Smooth muscle cell (in vitro differentiated cells): ENCODE data around the gene SPTB. TPM values are rescaled to one million over a fixed set of nuclear protein-coding genes. Genes with fewer than 3 reads are reported as not detected.

Source experiments
- DNase-seq: peaks from one replicate; lab custom pipeline; 2025; ENCODE audit not compliant: unreplicated experiment; lab: John Stamatoyannopoulos, UW
- H2AFZ ChIP-seq: fragments of 200-600 bp; sonication (generic); 2 replicates; pipeline ENCODE4 v1.6.0; 2016; ENCODE audit warnings: antibody characterized with exemption, low read depth, mild to moderate bottlenecking
- H3F3A ChIP-seq: fragments of 200-600 bp; sonication (generic); 2 replicates; pipeline ENCODE4 v1.6.0; 2017; ENCODE audit warnings: antibody characterized with exemption, low read depth
- H3K27ac ChIP-seq: fragments of 200-600 bp; sonication (generic); 2 replicates; pipeline ENCODE4 v1.5.1; 2016; ENCODE audit warnings: low read depth, mild to moderate bottlenecking
- H3K27me3 ChIP-seq: fragments of 200-600 bp; sonication (generic); 2 replicates; pipeline ENCODE4 v1.6.1; 2016; ENCODE audit warnings: low read depth, mild to moderate bottlenecking
- H3K36me3 ChIP-seq: fragments of 200-600 bp; sonication (generic); 2 replicates; pipeline ENCODE4 v1.5.1; 2016; ENCODE audit warnings: low read depth
- H3K4me1 ChIP-seq: fragments of 200-600 bp; sonication (generic); 2 replicates; pipeline ENCODE4 v1.5.1; 2016; ENCODE audit warnings: low read depth
- H3K4me2 ChIP-seq: fragments of 200-600 bp; sonication (generic); 2 replicates; pipeline ENCODE4 v1.6.0; 2016; ENCODE audit warnings: mild to moderate bottlenecking
- H3K4me3 ChIP-seq: fragments of 200-600 bp; sonication (generic); 2 replicates; pipeline ENCODE4 v1.5.1; 2016; ENCODE audit warnings: mild to moderate bottlenecking
- H3K79me2 ChIP-seq: fragments of 200-600 bp; sonication (generic); 2 replicates; pipeline ENCODE4 v1.6.0; 2016; ENCODE audit warnings: low read depth, mild to moderate bottlenecking
- H3K9ac ChIP-seq: fragments of 200-600 bp; sonication (generic); 2 replicates; pipeline ENCODE4 v1.6.0; 2016; ENCODE audit warnings: low read depth
- H3K9me3 ChIP-seq: fragments of 200-600 bp; sonication (generic); replicated peaks from 2 replicates; pipeline ENCODE4 v1.5.1; 2016; ENCODE audit warnings: low read depth
- H4K20me1 ChIP-seq: fragments of 200-600 bp; sonication (generic); 2 replicates; pipeline ENCODE4 v1.6.0; 2016; ENCODE audit warnings: low read depth
- CTCF ChIP-seq: fragments of 200-600 bp; sonication (generic); IDR thresholded peaks from 2 replicates; pipeline ENCODE4 v1.5.1; 2017; ENCODE audit warnings: borderline replicate concordance, mild to moderate bottlenecking, antibody characterized with exemption; ENCODE audit not compliant: insufficient read depth, poor library complexity, severe bottlenecking
- WGBS: methylation state at CpG from one replicate; pipeline ENCODE4 v1.1.7; 2016; ENCODE audit warnings: low lambda C conversion rate; 5-methylcytosine and 5-hydroxymethylcytosine counted together
- polyA plus RNA-seq: library from polyadenylated mRNA; unstranded; fragments of >200 nt; fragmentation: Nextera tagmentation; extraction: Ambion mirVana; gene quantifications from 2 replicates; pipeline ENCODE4 v1.2.1, GENCODE V29; 2016
- total RNA-seq: library from RNA; depleted of rRNA; stranded (reverse); fragments of >200 nt; gene quantifications from 2 replicates; pipeline ENCODE4 v1.2.3, GENCODE V29; 2014

The SPTB gene
- total and polyA plus RNA-seq, 2 experiments from 2014 or later = 0.25 to 3.3 TPM

DNA sequence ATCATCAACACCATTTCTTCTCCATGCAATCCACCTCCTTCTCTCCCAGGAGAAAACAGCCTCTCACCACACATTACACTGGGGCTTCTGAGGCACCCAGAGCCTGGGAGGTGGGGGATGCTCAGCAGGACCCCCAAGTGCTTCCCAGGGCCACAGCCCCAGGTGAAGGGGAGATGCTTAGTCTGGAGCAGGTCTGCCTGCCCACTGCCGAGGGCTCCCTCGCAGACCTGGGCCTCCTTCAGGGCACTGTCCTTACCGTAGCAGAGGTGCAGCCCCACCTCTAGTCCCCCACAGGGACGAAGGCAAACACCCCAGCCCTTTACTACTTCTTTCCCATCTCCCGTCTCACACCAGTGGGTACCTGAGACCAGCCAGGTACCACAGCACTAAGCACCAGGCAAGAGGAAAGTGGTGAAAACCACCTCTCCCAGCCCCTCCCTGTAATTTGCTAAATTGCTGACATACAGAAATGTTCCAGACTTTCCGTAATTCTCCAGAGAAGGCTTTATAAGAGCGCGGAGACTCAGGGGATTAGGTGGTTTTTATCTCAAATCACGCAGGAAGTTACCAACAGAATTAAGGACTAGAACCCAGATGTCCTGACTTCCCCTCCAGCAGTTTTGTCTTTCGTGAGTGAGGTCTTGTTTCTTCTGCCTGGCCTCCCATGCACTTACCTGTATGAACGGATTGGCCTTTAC lies 116.5 kb downstream of the SPTB start:
- 43% methylated on average over 11 of the region's 11 CpGs for WGBS
- no peak for DNase-seq
- Histone ChIP-seq H3K27me3 (no peaks in the 10 kb centered on the region), H3K36me3 (no peaks in the 10 kb centered on the region), H3F3A (peaks cover 30% of the 10 kb centered on the region), H3K4me2 (peak overlapping the region; percentile 93), H4K20me1 (no peaks in the 10 kb centered on the region), H3K4me1 (peaks cover 44% of the 10 kb centered on the region), H3K79me2 (no peaks in the 10 kb centered on the region), H3K9ac (peak overlapping the region; percentile 54), H3K9me3 (no peaks in the 10 kb centered on the region), H2AFZ (no peak overlapping the region), H3K27ac (peak overlapping the region; percentile 82), H3K4me3 (no peak overlapping the region)
- TF ChIP-seq CTCF = no peak

GRCh38 chr14:64762044-64763034 lies 117.4 kb downstream of the SPTB start:
- Histone ChIP-seq H3F3A (peaks cover 36% of the 10 kb centered on the region), H3K36me3 (no peaks in the 10 kb centered on the region), H3K9me3 (no peaks in the 10 kb centered on the region), H3K4me2 (peak overlapping the region; percentile 93), H3K9ac (peak overlapping the region; percentile 54), H3K4me3 (no peak overlapping the region), H4K20me1 (no peaks in the 10 kb centered on the region), H3K27me3 (no peaks in the 10 kb centered on the region), H2AFZ (no peak overlapping the region), H3K27ac (peak overlapping the region; percentile 82), H3K79me2 (no peaks in the 10 kb centered on the region), H3K4me1 (peaks cover 46% of the 10 kb centered on the region)
- no peak for TF ChIP-seq CTCF
- 22% methylated on average over 19 of the region's 19 CpGs for WGBS
- DNase-seq = peak; percentile 62

DNA sequence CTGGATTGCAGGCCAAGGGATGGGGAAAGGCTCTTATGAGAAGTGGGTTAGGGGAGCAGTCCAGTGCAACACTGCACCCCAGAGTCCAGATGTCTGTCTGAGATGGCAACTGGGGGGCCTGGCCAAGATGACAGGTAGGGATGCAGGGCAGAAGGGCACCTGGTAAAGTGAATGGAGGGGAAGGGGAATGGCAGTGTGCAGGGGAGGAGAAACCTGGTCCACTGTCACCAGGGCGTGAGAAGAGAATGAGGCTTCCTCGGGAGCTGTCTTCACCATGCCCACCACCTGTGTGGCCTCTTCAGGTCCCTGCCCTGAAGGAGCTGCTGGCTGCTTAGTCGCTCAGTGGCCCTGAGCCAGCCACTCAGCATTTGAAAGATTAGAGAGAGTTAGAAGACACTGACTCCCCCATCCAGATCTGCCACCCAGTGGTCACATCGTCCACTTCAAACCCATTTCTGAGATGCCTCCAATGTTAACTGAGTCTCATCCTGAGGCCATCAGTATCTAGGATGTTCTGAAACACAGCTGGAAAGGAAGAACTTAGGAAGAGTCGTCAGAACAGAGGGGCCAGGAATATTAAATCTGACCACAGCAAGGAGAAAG lies 118.2 kb downstream of the SPTB start:
- 57% methylated on average over 5 of the region's 5 CpGs for WGBS
- Histone ChIP-seq H3K4me3 (no peak overlapping the region), H2AFZ (no peak overlapping the region), H3K9ac (peak overlapping the region; percentile 8), H4K20me1 (no peaks in the 10 kb centered on the region), H3K27me3 (no peaks in the 10 kb centered on the region), H3K4me1 (peaks cover 46% of the 10 kb centered on the region), H3K27ac (peak overlapping the region; percentile 82), H3K9me3 (no peaks in the 10 kb centered on the region), H3K36me3 (no peaks in the 10 kb centered on the region), H3F3A (peaks cover 38% of the 10 kb centered on the region), H3K4me2 (peak overlapping the region; percentile 93), H3K79me2 (no peaks in the 10 kb centered on the region)
- TF ChIP-seq CTCF = peak; percentile 8
- DNase-seq = no peak
